SH-SY5Y (cell line): Measurements from ENCODE around the gene KREMEN2.

Experiments
- GATA2 ChIP-seq: IDR thresholded peaks from 2 replicates; pipeline ENCODE4 v1.6.1; 2011; ENCODE audit warnings: mild to moderate bottlenecking, low read depth, low read length
- GATA3 ChIP-seq: IDR thresholded peaks from 2 replicates; pipeline ENCODE4 v1.6.1; 2011; ENCODE audit warnings: low read depth, mild to moderate bottlenecking, low read length, moderate library complexity

DNA sequence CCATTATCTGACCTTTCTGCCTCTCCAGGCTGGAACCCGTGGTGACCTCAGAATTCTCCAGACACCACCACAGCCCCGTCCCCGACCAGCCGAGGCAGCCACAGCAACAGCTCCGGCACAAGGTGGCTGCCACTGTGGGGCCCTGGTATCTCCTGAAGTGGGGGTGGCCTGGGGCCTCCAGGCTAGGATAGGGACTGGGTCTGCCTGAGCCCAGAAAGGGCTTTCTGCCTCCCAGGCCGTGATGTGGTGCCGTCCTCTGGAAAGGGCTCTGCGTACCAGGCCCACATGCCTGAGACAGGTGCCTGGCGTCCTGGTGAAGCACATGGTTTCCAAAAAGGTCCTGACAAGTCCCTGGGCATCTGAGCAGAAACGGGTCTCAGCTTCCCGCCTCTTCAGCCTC, 35.3 kb upstream of the KREMEN2 start:
- TF ChIP-seq GATA2 = no peak
- no peak for TF ChIP-seq GATA3
